ENCODE data around the gene ATP2B3. TPM values are rescaled to one million over a fixed set of nuclear protein-coding genes. Genes with fewer than 3 reads are reported as not detected.

The ATP2B3 gene
- total and polyA plus RNA-seq, 9 of the 15 experiments (the other 6 are each of a cell fraction or from before 2014, with no cell fraction given) = 0.04 TPM; not detected in 8

DNA sequence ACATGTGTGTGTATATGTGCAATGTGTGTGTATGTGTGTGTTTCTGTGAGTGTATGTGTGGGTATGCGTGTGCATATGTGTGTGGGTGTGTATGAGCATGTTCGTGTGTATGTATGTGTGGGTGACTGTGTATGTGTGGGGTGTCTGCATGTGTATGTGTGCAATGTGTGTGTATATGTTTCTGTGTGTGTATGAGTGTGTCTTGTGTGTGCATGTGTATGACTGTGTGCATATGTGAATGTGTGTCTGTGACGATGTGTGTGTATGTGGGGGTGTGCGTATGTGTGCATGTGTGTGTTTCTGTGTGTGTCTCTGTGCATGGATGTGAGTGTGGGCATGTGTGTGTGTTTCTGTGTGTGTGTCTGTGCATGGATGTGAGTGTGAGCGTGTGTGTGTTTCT lies 4.2 kb upstream of the ATP2B3 start:
- H2AFZ ChIP-seq (ENCODE audit: low read depth, low read length) = no peak overlapping the region
- H3K9me1 ChIP-seq (ENCODE audit: control insufficient read depth, insufficient read depth, low read length) = no peaks in the 10 kb centered on the region
- ATAC-seq (no peak), DNase-seq (ENCODE audit: extremely low read depth in 1 of 4, low spot score in 3 of 4) (no peak), FAIRE-seq (no peak)
- H3K36me3 ChIP-seq (ENCODE audit: control insufficient read depth, insufficient read depth, low read length) = no peaks in the 10 kb centered on the region
- no peaks in the 10 kb centered on the region for H3K9me3 ChIP-seq (replicated peaks; ENCODE audit: control insufficient read depth, insufficient read depth, low read depth, low read length)
- intact Hi-C loops (cut with micrococcal nuclease) = no loop called here
- no peak overlapping the region; the same call in 2 of the 3 replicates for H3K27ac ChIP-seq (ENCODE audit: extremely low read depth, low read depth, low read length)
- no TSS peak for BruUV-seq (replicated peaks)
- ChIA-PET POLR2A (no interaction called here), CTCF (ENCODE audit: low intra/inter-chr PET ratio) (no interaction called here)
- no peak overlapping the region for H3K4me3 ChIP-seq
- H4K20me1 ChIP-seq (replicated peaks; ENCODE audit: control insufficient read depth, insufficient read depth, low read length) = no peaks in the 10 kb centered on the region
- H3K4me1 ChIP-seq (replicated peaks in 1 of 2; ENCODE audit: control insufficient read depth in 2 of 2, insufficient read depth in 2 of 2, low read length in 2 of 2) = no peaks in the 10 kb centered on the region; a peak in 1 of 5 replicates
- in situ Hi-C loops (cut with MboI) = no loop called here
- no peaks in the 10 kb centered on the region for H3K79me2 ChIP-seq (ENCODE audit: control insufficient read depth, insufficient read depth, low read length)
- TF ChIP-seq POLR2H (tag; IDR thresholded peaks at IDR 0.05; ENCODE audit: low read depth) = no peak
- no peak for TF ChIP-seq SMARCC2 (IDR thresholded peaks at IDR 0.05; ENCODE audit: low read depth)
- TF ChIP-seq SMARCA5 (IDR thresholded peaks at IDR 0.05) = no peak
- TF ChIP-seq, protein P1, sequence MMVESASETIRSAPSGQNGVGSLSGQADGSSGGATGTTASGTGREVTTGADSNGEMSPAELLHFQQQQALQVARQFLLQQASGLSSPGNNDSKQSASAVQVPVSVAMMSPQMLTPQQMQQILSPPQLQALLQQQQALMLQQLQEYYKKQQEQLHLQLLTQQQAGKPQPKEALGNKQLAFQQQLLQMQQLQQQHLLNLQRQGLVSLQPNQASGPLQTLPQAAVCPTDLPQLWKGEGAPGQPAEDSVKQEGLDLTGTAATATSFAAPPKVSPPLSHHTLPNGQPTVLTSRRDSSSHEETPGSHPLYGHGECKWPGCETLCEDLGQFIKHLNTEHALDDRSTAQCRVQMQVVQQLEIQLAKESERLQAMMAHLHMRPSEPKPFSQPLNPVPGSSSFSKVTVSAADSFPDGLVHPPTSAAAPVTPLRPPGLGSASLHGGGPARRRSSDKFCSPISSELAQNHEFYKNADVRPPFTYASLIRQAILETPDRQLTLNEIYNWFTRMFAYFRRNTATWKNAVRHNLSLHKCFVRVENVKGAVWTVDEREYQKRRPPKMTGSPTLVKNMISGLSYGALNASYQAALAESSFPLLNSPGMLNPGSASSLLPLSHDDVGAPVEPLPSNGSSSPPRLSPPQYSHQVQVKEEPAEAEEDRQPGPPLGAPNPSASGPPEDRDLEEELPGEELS (CRISPR knock-in tag; IDR thresholded peaks at IDR 0.05; ENCODE audit: borderline replicate concordance) = no peak
- no peak for TF ChIP-seq ZC3H11A (IDR thresholded peaks at IDR 0.05; ENCODE audit: low read depth, low read length)
- TF ChIP-seq, protein P2, sequence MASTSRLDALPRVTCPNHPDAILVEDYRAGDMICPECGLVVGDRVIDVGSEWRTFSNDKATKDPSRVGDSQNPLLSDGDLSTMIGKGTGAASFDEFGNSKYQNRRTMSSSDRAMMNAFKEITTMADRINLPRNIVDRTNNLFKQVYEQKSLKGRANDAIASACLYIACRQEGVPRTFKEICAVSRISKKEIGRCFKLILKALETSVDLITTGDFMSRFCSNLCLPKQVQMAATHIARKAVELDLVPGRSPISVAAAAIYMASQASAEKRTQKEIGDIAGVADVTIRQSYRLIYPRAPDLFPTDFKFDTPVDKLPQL (IDR thresholded peaks at IDR 0.05; ENCODE audit: extremely low read depth, insufficient read length) = no peak
- no peak for TF ChIP-seq NFE2 (IDR thresholded peaks at IDR 0.05; ENCODE audit: low read depth)
- TF ChIP-seq POLR2G (IDR thresholded peaks at IDR 0.05; ENCODE audit: low read depth, low read length) = no peak
- no peak for TF ChIP-seq TGIF2 (CRISPR knock-in tag; IDR thresholded peaks at IDR 0.05)
- no peak overlapping the region for H3K4me2 ChIP-seq (ENCODE audit: insufficient read depth, low read length)
- peaks cover 0 to 42% of the 10 kb centered on the region in 2 experiments; a peak in 3 of 5 replicates for H3K27me3 ChIP-seq (ENCODE audit: control insufficient read depth in 2 of 2, insufficient read depth in 2 of 2, low read length in 2 of 2)
- no peak overlapping the region for H3K9ac ChIP-seq (ENCODE audit: insufficient read depth in 1 of 2, low read depth in 2 of 2, low read length in 2 of 2)
- 0% methylated on average over 1 of the region's 5 CpGs for WGBS (ENCODE audit: insufficient coverage, low coverage, missing lambda C conversion rate)

Measured in K562 (cell line).